ENCODE data around the gene BRD7. TPM values are rescaled to one million over a fixed set of nuclear protein-coding genes. Genes with fewer than 3 reads are reported as not detected.

BRD7 gene
- total RNA-seq, 2 donors from 2014 or later: 28.0 to 28.9 TPM

DNA sequence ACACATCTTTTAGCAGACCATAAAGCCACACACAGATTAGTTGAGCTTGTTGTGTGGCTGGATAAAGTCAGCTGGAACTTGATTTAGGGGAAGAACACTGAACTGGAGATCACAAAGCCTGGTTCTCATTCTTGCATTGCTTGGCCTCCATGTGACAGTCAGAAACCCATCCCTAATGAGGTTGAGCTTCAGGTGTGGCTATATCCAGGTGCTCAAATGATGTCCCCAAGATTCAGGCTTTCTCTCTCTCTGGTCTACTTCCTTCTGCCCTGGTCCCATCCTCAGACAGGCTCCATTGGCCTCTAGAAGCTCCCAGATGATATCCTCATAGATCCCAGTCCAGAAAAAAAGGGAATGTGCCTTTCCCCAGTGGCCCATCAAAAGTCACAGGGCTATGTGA, 9.6 kb upstream of the BRD7 start:
- H3K4me1 ChIP-seq: no peaks in the 10 kb centered on the region
- no peaks in the 10 kb centered on the region for H3K36me3 ChIP-seq
- no peak overlapping the region for H3K27ac ChIP-seq
- H3K27me3 ChIP-seq: no peaks in the 10 kb centered on the region
- peak; percentile 44 for DNase-seq (ENCODE audit: low spot score)
- H3K9me3 ChIP-seq: no peaks in the 10 kb centered on the region
- H3K4me3 ChIP-seq: no peak overlapping the region
- TF ChIP-seq, protein P1, sequence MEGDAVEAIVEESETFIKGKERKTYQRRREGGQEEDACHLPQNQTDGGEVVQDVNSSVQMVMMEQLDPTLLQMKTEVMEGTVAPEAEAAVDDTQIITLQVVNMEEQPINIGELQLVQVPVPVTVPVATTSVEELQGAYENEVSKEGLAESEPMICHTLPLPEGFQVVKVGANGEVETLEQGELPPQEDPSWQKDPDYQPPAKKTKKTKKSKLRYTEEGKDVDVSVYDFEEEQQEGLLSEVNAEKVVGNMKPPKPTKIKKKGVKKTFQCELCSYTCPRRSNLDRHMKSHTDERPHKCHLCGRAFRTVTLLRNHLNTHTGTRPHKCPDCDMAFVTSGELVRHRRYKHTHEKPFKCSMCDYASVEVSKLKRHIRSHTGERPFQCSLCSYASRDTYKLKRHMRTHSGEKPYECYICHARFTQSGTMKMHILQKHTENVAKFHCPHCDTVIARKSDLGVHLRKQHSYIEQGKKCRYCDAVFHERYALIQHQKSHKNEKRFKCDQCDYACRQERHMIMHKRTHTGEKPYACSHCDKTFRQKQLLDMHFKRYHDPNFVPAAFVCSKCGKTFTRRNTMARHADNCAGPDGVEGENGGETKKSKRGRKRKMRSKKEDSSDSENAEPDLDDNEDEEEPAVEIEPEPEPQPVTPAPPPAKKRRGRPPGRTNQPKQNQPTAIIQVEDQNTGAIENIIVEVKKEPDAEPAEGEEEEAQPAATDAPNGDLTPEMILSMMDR (IDR thresholded peaks at IDR 0.05): no peak

GRCh38 chr16:50377001-50377400, 8.2 kb upstream of the BRD7 start:
- no peaks in the 10 kb centered on the region for H3K4me1 ChIP-seq
- no peaks in the 10 kb centered on the region for H3K9me3 ChIP-seq
- H3K27ac ChIP-seq: no peak overlapping the region
- TF ChIP-seq, protein P1 (IDR thresholded peaks at IDR 0.05): no peak
- no peaks in the 10 kb centered on the region for H3K27me3 ChIP-seq
- peak; percentile 55 for DNase-seq (ENCODE audit: low spot score)
- H3K36me3 ChIP-seq: no peaks in the 10 kb centered on the region
- no peak overlapping the region for H3K4me3 ChIP-seq

GRCh38 chr16:50373780-50374179, 5.0 kb upstream of the BRD7 start:
- TF ChIP-seq, protein P1 (IDR thresholded peaks at IDR 0.05): no peak
- Histone ChIP-seq H3K36me3 (no peaks in the 10 kb centered on the region), H3K9me3 (no peaks in the 10 kb centered on the region), H3K4me3 (no peak overlapping the region), H3K27ac (no peak overlapping the region), H3K4me1 (no peaks in the 10 kb centered on the region), H3K27me3 (no peaks in the 10 kb centered on the region)
- no peak for DNase-seq (ENCODE audit: low spot score)

DNA sequence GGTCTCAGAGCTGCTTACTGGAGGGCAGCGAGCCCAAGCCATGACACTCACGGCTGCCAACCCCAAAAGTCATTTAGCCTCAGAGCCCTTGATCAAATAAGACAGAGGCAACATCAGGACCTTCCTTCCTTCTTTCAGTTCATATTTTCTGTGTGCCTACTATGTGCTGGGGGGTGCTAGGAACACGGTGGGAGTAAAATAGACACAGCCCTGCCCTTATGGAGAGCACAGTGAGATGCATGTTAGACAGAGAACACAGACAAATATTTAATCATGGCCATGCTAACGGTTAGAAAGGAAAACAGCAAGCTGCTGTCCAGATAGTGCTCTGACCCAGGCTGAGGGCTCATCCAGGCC, 4.5 kb upstream of the BRD7 start:
- H3K36me3 ChIP-seq: no peaks in the 10 kb centered on the region
- H3K27me3 ChIP-seq: no peaks in the 10 kb centered on the region
- no peak for DNase-seq (ENCODE audit: low spot score)
- H3K27ac ChIP-seq: peak overlapping the region in 1 of 2 donors; percentile 42
- H3K4me1 ChIP-seq: no peaks in the 10 kb centered on the region
- TF ChIP-seq, protein P1 (IDR thresholded peaks at IDR 0.05): no peak
- H3K4me3 ChIP-seq: no peak overlapping the region
- H3K9me3 ChIP-seq: no peaks in the 10 kb centered on the region

DNA sequence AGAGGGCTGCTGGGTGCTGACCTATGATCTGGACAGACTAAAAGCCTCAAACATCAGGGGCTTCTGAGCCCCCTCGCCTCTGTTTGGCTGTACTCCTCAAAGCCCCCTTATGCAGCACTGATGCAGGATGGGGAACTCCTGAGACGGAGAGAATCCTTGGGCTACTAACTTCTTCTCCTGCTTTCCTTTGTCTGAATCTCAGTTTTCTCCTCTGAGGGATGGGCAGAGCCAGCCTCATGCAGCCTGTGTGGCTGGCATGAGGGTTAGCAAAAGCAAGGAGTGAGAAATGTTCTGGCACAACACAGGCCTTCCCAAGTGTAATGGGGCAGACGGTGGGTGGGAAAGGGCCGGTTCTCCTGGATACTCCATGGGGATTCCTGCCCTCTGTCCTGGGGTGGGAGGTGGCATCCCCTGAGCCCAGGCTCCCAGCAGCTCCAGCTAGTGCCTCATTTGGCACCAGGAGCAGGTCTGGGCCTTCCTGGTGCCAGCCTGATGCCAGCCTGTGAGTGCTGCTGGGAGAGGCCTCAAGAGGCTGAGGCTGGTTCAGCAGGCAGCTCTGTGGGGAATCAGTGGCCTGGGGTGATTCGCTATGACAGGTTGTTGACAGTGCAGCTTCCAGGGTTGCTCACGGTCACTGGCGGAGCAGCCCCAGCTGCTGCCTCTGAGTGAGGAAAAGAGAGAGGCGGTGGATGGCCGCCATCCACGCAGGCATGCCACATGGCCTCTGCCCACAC, 4.0 kb upstream of the BRD7 start:
- H3K27me3 ChIP-seq: no peaks in the 10 kb centered on the region
- peaks cover 0 to 3% of the 10 kb centered on the region in 2 donors for H3K4me1 ChIP-seq
- DNase-seq (ENCODE audit: low spot score): no peak
- H3K9me3 ChIP-seq: no peaks in the 10 kb centered on the region
- no peak overlapping the region for H3K4me3 ChIP-seq
- H3K36me3 ChIP-seq: no peaks in the 10 kb centered on the region
- peak overlapping the region; percentile 42 to 46 for H3K27ac ChIP-seq
- TF ChIP-seq, protein P1 (IDR thresholded peaks at IDR 0.05): no peak

Data from right atrium auricular region (tissue), 2 donors.